ENCODE measurements around the gene EYS.

EYS gene

GRCh38 chr6:63805345-63805744 is 1901.7 kb downstream of the EYS start:
- Histone ChIP-seq H3K79me2 (ENCODE audit: control insufficient read depth, low read length) (no peaks in the 10 kb centered on the region), H3K27me3 (ENCODE audit: control insufficient read depth, low read length) (no peaks in the 10 kb centered on the region), H3F3A (ENCODE audit: control insufficient read depth, insufficient read depth) (no peaks in the 10 kb centered on the region), H4K20me1 (ENCODE audit: control insufficient read depth, insufficient read depth, low read depth, low read length) (no peaks in the 10 kb centered on the region), H3K4me1 (ENCODE audit: control insufficient read depth, low read length) (no peaks in the 10 kb centered on the region), H3K9me3 (ENCODE audit: control insufficient read depth, insufficient read depth, low read length) (no peaks in the 10 kb centered on the region), H3K4me3 (ENCODE audit: low read length) (no peak overlapping the region), H3K36me3 (ENCODE audit: control insufficient read depth, low read length) (no peaks in the 10 kb centered on the region), H3K27ac (ENCODE audit: low read depth, low read length) (no peak overlapping the region), H3K4me2 (ENCODE audit: low read length) (no peak overlapping the region), H3K9me2 (replicated peaks; ENCODE audit: control insufficient read depth, low read length) (no peaks in the 10 kb centered on the region)
- TF ChIP-seq CTCF (IDR thresholded peaks at IDR 0.05; ENCODE audit: low read depth, low read length, poor library complexity, severe bottlenecking) (no peak), EZH2phosphoT487 (IDR thresholded peaks at IDR 0.05; ENCODE audit: borderline replicate concordance, low read length) (no peak)

- Histone ChIP-seq H3K9me2 (replicated peaks; ENCODE audit: control insufficient read depth, low read length) (no peaks in the 10 kb centered on the region), H3K4me3 (ENCODE audit: low read length) (no peak overlapping the region), H3K4me1 (ENCODE audit: control insufficient read depth, low read length) (no peaks in the 10 kb centered on the region), H3K27ac (ENCODE audit: low read depth, low read length) (no peak overlapping the region), H3F3A (ENCODE audit: control insufficient read depth, insufficient read depth) (no peaks in the 10 kb centered on the region), H3K27me3 (ENCODE audit: control insufficient read depth, low read length) (peaks cover 4% of the 10 kb centered on the region; the same call in 1 of the 2 replicates), H3K36me3 (ENCODE audit: control insufficient read depth, low read length) (no peaks in the 10 kb centered on the region), H3K79me2 (ENCODE audit: control insufficient read depth, low read length) (no peaks in the 10 kb centered on the region), H3K4me2 (ENCODE audit: low read length) (no peak overlapping the region), H3K9me3 (ENCODE audit: control insufficient read depth, insufficient read depth, low read length) (no peaks in the 10 kb centered on the region), H4K20me1 (ENCODE audit: control insufficient read depth, insufficient read depth, low read depth, low read length) (no peaks in the 10 kb centered on the region)
- TF ChIP-seq CTCF (IDR thresholded peaks at IDR 0.05; ENCODE audit: low read depth, low read length, poor library complexity, severe bottlenecking) (no peak), EZH2phosphoT487 (IDR thresholded peaks at IDR 0.05; ENCODE audit: borderline replicate concordance, low read length) (no peak)
Observed at GRCh38 chr6:63804381-63804956, 1902.6 kb downstream of the EYS start.

- no peaks in the 10 kb centered on the region for H3K36me3 ChIP-seq (ENCODE audit: control insufficient read depth, low read length)
- no peaks in the 10 kb centered on the region for H3K9me3 ChIP-seq (ENCODE audit: control insufficient read depth, insufficient read depth, low read length)
- TF ChIP-seq CTCF (IDR thresholded peaks at IDR 0.05; ENCODE audit: low read depth, low read length, poor library complexity, severe bottlenecking) = no peak
- no peak for TF ChIP-seq EZH2phosphoT487 (IDR thresholded peaks at IDR 0.05; ENCODE audit: borderline replicate concordance, low read length)
- no peaks in the 10 kb centered on the region for H3F3A ChIP-seq (ENCODE audit: control insufficient read depth, insufficient read depth)
- H3K79me2 ChIP-seq (ENCODE audit: control insufficient read depth, low read length) = no peaks in the 10 kb centered on the region
- H3K9me2 ChIP-seq (replicated peaks; ENCODE audit: control insufficient read depth, low read length) = no peaks in the 10 kb centered on the region
- H3K4me2 ChIP-seq (ENCODE audit: low read length) = no peak overlapping the region
- H4K20me1 ChIP-seq (ENCODE audit: control insufficient read depth, insufficient read depth, low read depth, low read length) = no peaks in the 10 kb centered on the region
- peaks cover 6% of the 10 kb centered on the region for H3K27me3 ChIP-seq (ENCODE audit: control insufficient read depth, low read length)
- H3K4me3 ChIP-seq (ENCODE audit: low read length) = no peak overlapping the region
- no peaks in the 10 kb centered on the region for H3K4me1 ChIP-seq (ENCODE audit: control insufficient read depth, low read length)
- H3K27ac ChIP-seq (ENCODE audit: low read depth, low read length) = no peak overlapping the region
Observed at GRCh38 chr6:63803371-63803770, 1903.7 kb downstream of the EYS start.
